ENCODE data around the gene CCDC8. TPM values are rescaled to one million over a fixed set of nuclear protein-coding genes. Genes with fewer than 3 reads are reported as not detected.

Gene CCDC8
- 13.4 and 13.9 TPM in 2 replicates for polyA plus RNA-seq (2013)

DNA sequence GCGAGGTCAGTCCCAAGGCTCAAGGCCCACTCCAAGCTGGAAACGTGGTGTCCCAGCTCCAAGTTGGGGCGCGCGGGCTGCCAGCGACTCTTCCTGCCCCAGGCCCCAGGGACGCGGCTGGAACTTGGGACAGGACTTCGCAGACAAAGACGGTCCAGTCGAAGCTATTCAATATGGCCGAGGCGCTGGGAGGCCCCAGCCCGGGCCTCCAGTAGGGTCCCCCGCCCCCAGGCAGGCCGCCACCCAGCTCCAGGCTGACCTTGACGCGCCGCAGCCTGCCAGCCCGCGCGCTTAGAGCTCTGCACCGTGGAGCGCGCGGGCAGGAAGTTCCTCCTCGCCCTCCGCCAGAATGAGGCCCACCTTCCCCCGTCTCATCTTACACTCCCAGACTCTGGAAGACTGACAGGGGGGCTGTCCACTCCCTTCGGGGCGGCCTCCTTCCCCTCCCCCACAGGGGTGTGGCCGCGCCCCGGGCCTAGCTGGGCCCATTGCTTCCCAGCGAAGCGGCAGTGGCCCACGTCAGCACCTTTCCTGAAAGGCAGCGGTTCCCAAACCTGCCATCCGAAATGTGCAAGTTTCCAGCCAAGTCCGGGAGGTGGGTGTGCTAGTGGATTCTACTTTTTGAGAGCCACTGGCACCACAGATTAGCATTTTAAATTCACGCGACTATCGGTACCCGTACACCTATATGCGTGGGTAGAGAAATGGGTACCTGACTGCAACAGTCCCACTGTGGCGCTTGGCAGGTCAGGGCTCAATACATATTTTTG, at the start of gene CCDC8:
Gene CCDC8 (minus strand): TSS at position 303 of the 770 bp plus-strand sequence. CDS start 754 bp downstream, outside the sequence.
- Histone ChIP-seq H3K27ac (ENCODE audit: low read depth, low read length) (peak within 1 kb of the TSS; percentile 31), H2BK5ac (ENCODE audit: low read depth, low read length, poor library complexity) (peak within 1 kb of the TSS; percentile 82), H2AFZ (ENCODE audit: insufficient read depth, low read length, poor library complexity) (peak within 1 kb of the TSS; percentile 53), H2AK5ac (ENCODE audit: low read length) (peak within 1 kb of the TSS; percentile 87), H3K14ac (ENCODE audit: low read length) (peak within 1 kb of the TSS; percentile 72), H3K23ac (ENCODE audit: low read length) (no peak within 1 kb of the TSS), H3K4ac (ENCODE audit: low read depth, low read length) (peak within 1 kb of the TSS; percentile 81), H3K27me3 (ENCODE audit: insufficient read depth, low read length) (no peaks in the 10 kb centered on the region), H3K79me2 (ENCODE audit: control insufficient read depth, insufficient read depth, low read length, poor library complexity) (peaks cover 17% of the 10 kb centered on the region), H3K4me3 (ENCODE audit: low read depth, low read length) (peak within 1 kb of the TSS; percentile 79), H3K79me1 (ENCODE audit: low read length) (peaks cover 15% of the 10 kb centered on the region), H3K4me2 (ENCODE audit: low read length) (peak within 1 kb of the TSS; percentile 94), H3K4me1 (ENCODE audit: control insufficient read depth in 1 of 2, insufficient read depth in 2 of 2, low read length in 2 of 2) (peaks cover 24 to 31% of the 10 kb centered on the region in 2 experiments), H4K91ac (ENCODE audit: low read depth, low read length) (peak within 1 kb of the TSS; percentile 88), H4K8ac (ENCODE audit: low read depth, low read length) (peak within 1 kb of the TSS; percentile 94), H3K36me3 (ENCODE audit: control insufficient read depth in 1 of 2, insufficient read depth in 2 of 2, low read length in 2 of 2) (peaks cover 0 to 4% of the 10 kb centered on the region in 2 experiments), H4K12ac (ENCODE audit: low read depth, low read length) (peak within 1 kb of the TSS; percentile 79), H3K18ac (ENCODE audit: low read length) (peak within 1 kb of the TSS; percentile 92), H2BK120ac (ENCODE audit: insufficient read depth, low read length, poor library complexity) (peak within 1 kb of the TSS; percentile 48), H3K9ac (ENCODE audit: low read length) (peak within 1 kb of the TSS; percentile 87), H2BK12ac (ENCODE audit: low read length) (peak within 1 kb of the TSS; percentile 19), H3K9me3 (ENCODE audit: insufficient read depth, low read depth, low read length) (no peaks in the 10 kb centered on the region)
- WGBS (ENCODE audit: extremely low coverage, insufficient coverage, insufficient read length) = no CpG with 5 or more reads among the region's 46 CpGs
- peak; percentile 15 to 39 for DNase-seq

GRCh38 chr19:46461537-46461936, 48.2 kb upstream of the CCDC8 start:
- Histone ChIP-seq H4K8ac (ENCODE audit: low read depth, low read length) (no peak overlapping the region), H3K4me2 (ENCODE audit: low read length) (no peak overlapping the region), H2AK5ac (ENCODE audit: low read length) (no peak overlapping the region), H3K36me3 (ENCODE audit: control insufficient read depth in 1 of 2, insufficient read depth in 2 of 2, low read length in 2 of 2) (no peaks in the 10 kb centered on the region), H3K14ac (ENCODE audit: low read length) (no peak overlapping the region), H2BK120ac (ENCODE audit: insufficient read depth, low read length, poor library complexity) (no peak overlapping the region), H2BK12ac (ENCODE audit: low read length) (no peak overlapping the region), H2BK5ac (ENCODE audit: low read depth, low read length, poor library complexity) (no peak overlapping the region), H3K23ac (ENCODE audit: low read length) (no peak overlapping the region), H3K27me3 (ENCODE audit: insufficient read depth, low read length) (no peaks in the 10 kb centered on the region), H3K27ac (ENCODE audit: low read depth, low read length) (no peak overlapping the region), H3K4me3 (ENCODE audit: low read depth, low read length) (no peak overlapping the region), H3K9ac (ENCODE audit: low read length) (no peak overlapping the region), H3K79me1 (ENCODE audit: low read length) (no peaks in the 10 kb centered on the region), H3K18ac (ENCODE audit: low read length) (no peak overlapping the region), H3K79me2 (ENCODE audit: control insufficient read depth, insufficient read depth, low read length, poor library complexity) (no peaks in the 10 kb centered on the region), H3K9me3 (ENCODE audit: insufficient read depth, low read depth, low read length) (no peaks in the 10 kb centered on the region), H3K4me1 (ENCODE audit: control insufficient read depth in 1 of 2, insufficient read depth in 2 of 2, low read length in 2 of 2) (peaks cover 2% of the 10 kb centered on the region in 2 experiments), H4K91ac (ENCODE audit: low read depth, low read length) (no peak overlapping the region), H3K4ac (ENCODE audit: low read depth, low read length) (no peak overlapping the region), H2AFZ (ENCODE audit: insufficient read depth, low read length, poor library complexity) (no peak overlapping the region), H4K12ac (ENCODE audit: low read depth, low read length) (no peak overlapping the region)
- WGBS (ENCODE audit: extremely low coverage, insufficient coverage, insufficient read length) = no CpG with 5 or more reads among the region's 2 CpGs
- DNase-seq = no peak

- no peaks in the 10 kb centered on the region for H3K27me3 ChIP-seq (ENCODE audit: insufficient read depth, low read length)
- no peaks in the 10 kb centered on the region for H3K9me3 ChIP-seq (ENCODE audit: insufficient read depth, low read depth, low read length)
- no peak overlapping the region for H4K12ac ChIP-seq (ENCODE audit: low read depth, low read length)
- no peaks in the 10 kb centered on the region for H3K79me2 ChIP-seq (ENCODE audit: control insufficient read depth, insufficient read depth, low read length, poor library complexity)
- no peak overlapping the region for H4K8ac ChIP-seq (ENCODE audit: low read depth, low read length)
- H3K14ac ChIP-seq (ENCODE audit: low read length) = no peak overlapping the region
- no peak overlapping the region for H3K4ac ChIP-seq (ENCODE audit: low read depth, low read length)
- H3K4me3 ChIP-seq (ENCODE audit: low read depth, low read length) = no peak overlapping the region
- H3K23ac ChIP-seq (ENCODE audit: low read length) = no peak overlapping the region
- no peak overlapping the region for H2AFZ ChIP-seq (ENCODE audit: insufficient read depth, low read length, poor library complexity)
- no peak overlapping the region for H3K18ac ChIP-seq (ENCODE audit: low read length)
- H3K27ac ChIP-seq (ENCODE audit: low read depth, low read length) = no peak overlapping the region
- no peaks in the 10 kb centered on the region for H3K36me3 ChIP-seq (ENCODE audit: control insufficient read depth in 1 of 2, insufficient read depth in 2 of 2, low read length in 2 of 2)
- H2BK12ac ChIP-seq (ENCODE audit: low read length) = no peak overlapping the region
- WGBS (ENCODE audit: extremely low coverage, insufficient coverage, insufficient read length) = no CpG with 5 or more reads among the region's 1 CpG
- no peak overlapping the region for H2BK5ac ChIP-seq (ENCODE audit: low read depth, low read length, poor library complexity)
- no peak overlapping the region for H2AK5ac ChIP-seq (ENCODE audit: low read length)
- no peaks in the 10 kb centered on the region for H3K79me1 ChIP-seq (ENCODE audit: low read length)
- peaks cover 2% of the 10 kb centered on the region in 2 experiments for H3K4me1 ChIP-seq (ENCODE audit: control insufficient read depth in 1 of 2, insufficient read depth in 2 of 2, low read length in 2 of 2)
- H3K4me2 ChIP-seq (ENCODE audit: low read length) = no peak overlapping the region
- H4K91ac ChIP-seq (ENCODE audit: low read depth, low read length) = no peak overlapping the region
- no peak overlapping the region for H3K9ac ChIP-seq (ENCODE audit: low read length)
- no peak for DNase-seq
- no peak overlapping the region for H2BK120ac ChIP-seq (ENCODE audit: insufficient read depth, low read length, poor library complexity)
Measured at GRCh38 chr19:46460981-46461380, 47.6 kb upstream of the CCDC8 start.

DNA sequence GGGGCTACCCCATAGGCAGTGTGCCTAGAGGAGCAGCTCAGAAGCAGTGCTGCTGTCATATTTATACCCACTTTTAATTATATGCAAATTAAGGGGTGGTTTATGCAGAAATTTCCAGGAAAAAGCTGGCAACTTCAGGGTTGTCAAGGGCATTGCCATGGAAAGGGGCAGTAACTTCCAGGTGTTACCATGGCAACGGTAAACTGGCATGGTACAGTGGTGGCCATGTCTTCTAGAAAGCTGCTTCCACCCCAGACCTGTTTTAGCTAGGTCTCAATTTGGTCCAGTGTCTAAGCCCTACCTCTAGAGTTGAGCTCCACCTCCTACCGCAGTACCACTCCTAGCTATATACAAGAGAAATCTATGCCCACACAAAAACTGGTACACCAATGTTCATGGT, 46.7 kb upstream of the CCDC8 start:
- no peak for DNase-seq
- no peak overlapping the region for H4K12ac ChIP-seq (ENCODE audit: low read depth, low read length)

More for the DNA sequence above, 46.7 kb upstream of the CCDC8 start:
- H3K27me3 ChIP-seq (ENCODE audit: insufficient read depth, low read length) = no peaks in the 10 kb centered on the region
- no peak overlapping the region for H3K4me3 ChIP-seq (ENCODE audit: low read depth, low read length)
- no peak overlapping the region for H2AK5ac ChIP-seq (ENCODE audit: low read length)
- no peak overlapping the region for H2BK12ac ChIP-seq (ENCODE audit: low read length)
- no peak overlapping the region for H4K91ac ChIP-seq (ENCODE audit: low read depth, low read length)
- no peak overlapping the region for H3K14ac ChIP-seq (ENCODE audit: low read length)
- H3K18ac ChIP-seq (ENCODE audit: low read length) = no peak overlapping the region
- no peaks in the 10 kb centered on the region for H3K79me1 ChIP-seq (ENCODE audit: low read length)
- no CpG with 5 or more reads among the region's 2 CpGs for WGBS (ENCODE audit: extremely low coverage, insufficient coverage, insufficient read length)
- no peak overlapping the region for H2AFZ ChIP-seq (ENCODE audit: insufficient read depth, low read length, poor library complexity)
- no peaks in the 10 kb centered on the region for H3K79me2 ChIP-seq (ENCODE audit: control insufficient read depth, insufficient read depth, low read length, poor library complexity)
- H3K23ac ChIP-seq (ENCODE audit: low read length) = no peak overlapping the region
- H3K9me3 ChIP-seq (ENCODE audit: insufficient read depth, low read depth, low read length) = no peaks in the 10 kb centered on the region
- H2BK120ac ChIP-seq (ENCODE audit: insufficient read depth, low read length, poor library complexity) = no peak overlapping the region
- H3K4ac ChIP-seq (ENCODE audit: low read depth, low read length) = no peak overlapping the region
- no peak overlapping the region for H3K4me2 ChIP-seq (ENCODE audit: low read length)
- H3K36me3 ChIP-seq (ENCODE audit: control insufficient read depth in 1 of 2, insufficient read depth in 2 of 2, low read length in 2 of 2) = no peaks in the 10 kb centered on the region
- H2BK5ac ChIP-seq (ENCODE audit: low read depth, low read length, poor library complexity) = no peak overlapping the region
- no peak overlapping the region for H3K27ac ChIP-seq (ENCODE audit: low read depth, low read length)
- H4K8ac ChIP-seq (ENCODE audit: low read depth, low read length) = no peak overlapping the region
- no peak overlapping the region for H3K9ac ChIP-seq (ENCODE audit: low read length)
- peaks cover under 1 to 2% of the 10 kb centered on the region in 2 experiments for H3K4me1 ChIP-seq (ENCODE audit: control insufficient read depth in 1 of 2, insufficient read depth in 2 of 2, low read length in 2 of 2)

All from trophoblast cell (in vitro differentiated cells and primary cell).